OCI-LY3 (cell line): Measurements from ENCODE around the gene SEMA6D.

ENCODE experiments used
- H2AFZ ChIP-seq: fragments of 200-600, 300-600 bp; shearing (Covaris generic); 2 replicates; pipeline ENCODE4 v1.6.0; 2014; ENCODE audit warnings: antibody characterized with exemption, low read depth, low read length
- H3K27ac ChIP-seq: fragments of 200-600, 300-600 bp; sonication (generic); 2 replicates; pipeline ENCODE4 v1.5.1; 2014; ENCODE audit warnings: mild to moderate bottlenecking, low read length, moderate library complexity, mixed read lengths
- H3K27me3 ChIP-seq: fragments of 200-600, 300-600 bp; sonication (generic); 2 replicates; pipeline ENCODE4 v1.6.1; 2014; ENCODE audit warnings: low read depth, low read length, mixed read lengths
- H3K36me3 ChIP-seq: fragments of 200-600, 300-600 bp; sonication (generic); replicated peaks from 2 replicates; pipeline ENCODE3; 2014; ENCODE audit warnings: low read depth, low read length, mixed read lengths
- H3K4me1 ChIP-seq: fragments of 300-600, 200-600 bp; sonication (generic); 2 replicates; pipeline ENCODE4 v1.6.1; 2014; ENCODE audit warnings: low read length, mixed read lengths
- H3K4me2 ChIP-seq: fragments of 200-600, 300-600 bp; sonication (generic); 2 replicates; pipeline ENCODE4 v1.6.1; 2014; ENCODE audit warnings: low read length, mixed read lengths
- H3K4me3 ChIP-seq: fragments of 300-600, 200-600 bp; sonication (generic); 2 replicates; pipeline ENCODE4 v1.5.1; 2014; ENCODE audit warnings: antibody characterized with exemption, mild to moderate bottlenecking, low read length, moderate library complexity
- H3K79me2 ChIP-seq: fragments of 300-600, 200-600 bp; shearing (Covaris generic); 2 replicates; pipeline ENCODE4 v1.6.1; 2014; ENCODE audit warnings: mild to moderate bottlenecking, low read length, mixed read lengths
- H3K9ac ChIP-seq: fragments of 300-600, 200-600 bp; shearing (Covaris generic); 2 replicates; pipeline ENCODE4 v1.6.0; 2014; ENCODE audit warnings: mild to moderate bottlenecking, low read length, moderate library complexity
- H3K9me3 ChIP-seq: fragments of 200-600, 300-600 bp; shearing (Covaris generic); 2 replicates; pipeline ENCODE4 v1.6.1; 2014; ENCODE audit warnings: low read length, mixed read lengths; ENCODE audit not compliant: insufficient read depth
- H4K20me1 ChIP-seq: fragments of 200-600, 300-600 bp; sonication (generic); 2 replicates; pipeline ENCODE4 v1.6.1; 2016; ENCODE audit warnings: low read length, mixed read lengths; ENCODE audit not compliant: insufficient read depth
- EZH2phosphoT487 ChIP-seq: fragments of 200-600 bp; shearing (Covaris generic); IDR thresholded peaks from 2 replicates; pipeline ENCODE4 v1.6.1; 2018; ENCODE audit warnings: antibody characterized with exemption, mixed run types, low read depth
- TF ChIP-seq, protein P1 (sequence below): fragments of 200-600, 300-600 bp; sonication (generic); IDR thresholded peaks from 2 replicates; pipeline ENCODE4 v1.5.1; 2014; ENCODE audit warnings: antibody characterized with exemption, low read length, low read depth

Gene SEMA6D

DNA sequence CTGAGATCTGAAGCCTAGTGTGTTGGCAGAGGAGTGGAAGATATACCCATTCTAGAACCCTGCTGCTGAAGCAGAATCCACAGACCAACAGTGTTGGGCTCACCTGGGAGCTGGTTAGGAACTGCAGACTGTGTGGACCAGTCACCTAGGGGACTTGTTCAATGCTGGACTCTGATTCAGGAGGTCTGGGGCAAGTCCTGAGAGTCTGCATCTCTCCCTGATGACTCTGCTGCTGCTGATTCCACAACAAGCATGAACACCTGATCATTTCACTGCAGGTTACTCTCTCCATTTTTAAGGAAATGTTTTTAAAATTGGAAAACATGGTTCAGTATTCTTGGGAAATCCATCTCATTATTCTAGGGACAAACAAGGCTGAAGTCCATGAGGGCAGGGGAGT, 84.9 kb downstream of the SEMA6D start:
- no peaks in the 10 kb centered on the region for H3K9me3 ChIP-seq
- H3K4me1 ChIP-seq, result no peaks in the 10 kb centered on the region
- H3K27ac ChIP-seq, result no peak overlapping the region
- no peaks in the 10 kb centered on the region for H3K36me3 ChIP-seq
- H3K9ac ChIP-seq, result no peak overlapping the region
- H3K79me2 ChIP-seq, result no peaks in the 10 kb centered on the region
- peaks cover 63% of the 10 kb centered on the region for H3K27me3 ChIP-seq
- H4K20me1 ChIP-seq, result no peaks in the 10 kb centered on the region; the same call in 1 of the 2 replicates
- no peak overlapping the region for H2AFZ ChIP-seq
- no peak for TF ChIP-seq EZH2phosphoT487
- TF ChIP-seq, protein P1, sequence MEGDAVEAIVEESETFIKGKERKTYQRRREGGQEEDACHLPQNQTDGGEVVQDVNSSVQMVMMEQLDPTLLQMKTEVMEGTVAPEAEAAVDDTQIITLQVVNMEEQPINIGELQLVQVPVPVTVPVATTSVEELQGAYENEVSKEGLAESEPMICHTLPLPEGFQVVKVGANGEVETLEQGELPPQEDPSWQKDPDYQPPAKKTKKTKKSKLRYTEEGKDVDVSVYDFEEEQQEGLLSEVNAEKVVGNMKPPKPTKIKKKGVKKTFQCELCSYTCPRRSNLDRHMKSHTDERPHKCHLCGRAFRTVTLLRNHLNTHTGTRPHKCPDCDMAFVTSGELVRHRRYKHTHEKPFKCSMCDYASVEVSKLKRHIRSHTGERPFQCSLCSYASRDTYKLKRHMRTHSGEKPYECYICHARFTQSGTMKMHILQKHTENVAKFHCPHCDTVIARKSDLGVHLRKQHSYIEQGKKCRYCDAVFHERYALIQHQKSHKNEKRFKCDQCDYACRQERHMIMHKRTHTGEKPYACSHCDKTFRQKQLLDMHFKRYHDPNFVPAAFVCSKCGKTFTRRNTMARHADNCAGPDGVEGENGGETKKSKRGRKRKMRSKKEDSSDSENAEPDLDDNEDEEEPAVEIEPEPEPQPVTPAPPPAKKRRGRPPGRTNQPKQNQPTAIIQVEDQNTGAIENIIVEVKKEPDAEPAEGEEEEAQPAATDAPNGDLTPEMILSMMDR, result no peak
- H3K4me3 ChIP-seq, result no peak overlapping the region
- H3K4me2 ChIP-seq, result no peak overlapping the region

DNA sequence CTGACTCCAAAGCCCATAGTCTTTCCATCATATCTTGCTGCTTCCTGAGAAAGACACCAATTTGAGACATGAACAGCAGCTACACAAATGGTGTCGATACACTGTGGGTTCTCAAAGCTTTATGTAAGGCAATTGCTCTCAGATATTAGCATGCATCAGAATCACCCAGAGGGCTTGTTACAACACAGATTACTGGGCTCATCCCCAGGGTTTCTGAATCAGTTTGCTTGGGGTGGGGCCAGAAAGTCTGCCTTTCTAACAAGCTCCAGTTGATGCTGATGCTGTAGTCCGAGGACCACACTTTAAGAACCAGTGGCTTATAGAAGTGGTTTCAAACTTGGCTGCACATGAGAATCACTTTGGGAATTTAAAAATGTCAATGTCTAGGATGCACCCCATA, 86.5 kb downstream of the SEMA6D start:
- Histone ChIP-seq H3K4me2 (no peak overlapping the region), H3K9me3 (no peaks in the 10 kb centered on the region), H3K36me3 (no peaks in the 10 kb centered on the region)

DNA sequence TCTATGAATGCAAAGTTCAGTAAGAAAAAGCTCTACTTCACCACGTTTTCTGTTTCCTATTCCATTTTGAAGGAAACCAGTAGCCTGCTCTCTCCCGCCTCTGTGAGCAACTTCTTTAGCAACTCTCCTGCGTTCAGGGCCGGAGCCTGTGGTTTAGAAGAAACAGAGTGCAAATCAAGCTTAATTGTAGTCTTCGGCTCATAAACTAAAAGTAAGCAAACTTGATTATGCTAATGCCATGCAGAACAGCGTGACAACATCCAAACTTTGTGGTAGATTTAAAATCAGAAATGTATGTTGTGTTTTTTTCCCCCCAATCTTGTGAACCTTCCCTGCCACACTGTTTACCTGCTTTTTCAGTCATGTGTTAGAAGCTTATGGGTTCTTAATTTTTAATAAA, 87.4 kb downstream of the SEMA6D start:
- H3K79me2 ChIP-seq, result no peaks in the 10 kb centered on the region
- no peak overlapping the region for H2AFZ ChIP-seq
- no peaks in the 10 kb centered on the region for H3K36me3 ChIP-seq
- TF ChIP-seq, protein P1, result no peak
- no peak for TF ChIP-seq EZH2phosphoT487
- no peak overlapping the region for H3K9ac ChIP-seq
- H3K4me3 ChIP-seq, result no peak overlapping the region
- H3K27me3 ChIP-seq, result peaks cover 61% of the 10 kb centered on the region
- H3K4me2 ChIP-seq, result no peak overlapping the region
- H4K20me1 ChIP-seq, result no peaks in the 10 kb centered on the region; the same call in 1 of the 2 replicates
- no peak overlapping the region for H3K27ac ChIP-seq
- no peaks in the 10 kb centered on the region for H3K9me3 ChIP-seq
- H3K4me1 ChIP-seq, result no peaks in the 10 kb centered on the region

More for the DNA sequence above, 86.5 kb downstream of the SEMA6D start:
- H2AFZ ChIP-seq, result no peak overlapping the region
- no peaks in the 10 kb centered on the region; the same call in 1 of the 2 replicates for H4K20me1 ChIP-seq
- H3K4me1 ChIP-seq, result no peaks in the 10 kb centered on the region
- TF ChIP-seq, protein P1, result no peak
- TF ChIP-seq EZH2phosphoT487, result no peak
- no peak overlapping the region for H3K9ac ChIP-seq
- H3K27me3 ChIP-seq, result peaks cover 55% of the 10 kb centered on the region
- no peak overlapping the region for H3K4me3 ChIP-seq
- H3K79me2 ChIP-seq, result no peaks in the 10 kb centered on the region
- no peak overlapping the region for H3K27ac ChIP-seq

DNA sequence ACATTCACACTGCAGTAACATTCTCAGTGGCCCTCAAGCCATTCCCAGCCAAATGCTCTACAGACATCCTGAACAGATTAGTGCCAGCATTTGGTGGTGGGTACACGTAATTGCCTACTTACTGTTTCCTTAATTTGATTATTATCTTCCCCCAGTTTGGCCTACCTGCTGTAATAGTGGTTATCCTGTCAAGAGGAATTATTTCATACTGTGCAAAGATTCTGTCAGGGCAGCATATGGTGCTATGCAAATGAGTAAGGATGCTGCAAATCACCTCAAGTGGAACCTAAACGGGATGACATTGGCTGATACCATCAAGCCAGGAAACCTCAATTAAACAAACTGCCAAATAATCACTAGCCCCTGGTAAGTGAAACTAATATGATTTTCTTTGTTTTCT, 88.7 kb downstream of the SEMA6D start:
- H4K20me1 ChIP-seq, result no peaks in the 10 kb centered on the region; the same call in 1 of the 2 replicates
- H3K9me3 ChIP-seq, result no peaks in the 10 kb centered on the region
- no peaks in the 10 kb centered on the region for H3K4me1 ChIP-seq
- TF ChIP-seq EZH2phosphoT487, result no peak
- TF ChIP-seq, protein P1, result no peak
- no peaks in the 10 kb centered on the region for H3K79me2 ChIP-seq
- no peak overlapping the region for H2AFZ ChIP-seq
- H3K27me3 ChIP-seq, result peaks cover 69% of the 10 kb centered on the region
- H3K9ac ChIP-seq, result no peak overlapping the region
- no peaks in the 10 kb centered on the region for H3K36me3 ChIP-seq
- no peak overlapping the region for H3K4me3 ChIP-seq
- H3K27ac ChIP-seq, result no peak overlapping the region
- H3K4me2 ChIP-seq, result no peak overlapping the region
